ENCODE data around the gene TPRA1.
"Not testable (repeated sequence)": the region's sequence is repeated elsewhere in the genome, so short reads cannot be mapped to it uniquely, and the experiment has no call there.

The TPRA1 gene

DNA sequence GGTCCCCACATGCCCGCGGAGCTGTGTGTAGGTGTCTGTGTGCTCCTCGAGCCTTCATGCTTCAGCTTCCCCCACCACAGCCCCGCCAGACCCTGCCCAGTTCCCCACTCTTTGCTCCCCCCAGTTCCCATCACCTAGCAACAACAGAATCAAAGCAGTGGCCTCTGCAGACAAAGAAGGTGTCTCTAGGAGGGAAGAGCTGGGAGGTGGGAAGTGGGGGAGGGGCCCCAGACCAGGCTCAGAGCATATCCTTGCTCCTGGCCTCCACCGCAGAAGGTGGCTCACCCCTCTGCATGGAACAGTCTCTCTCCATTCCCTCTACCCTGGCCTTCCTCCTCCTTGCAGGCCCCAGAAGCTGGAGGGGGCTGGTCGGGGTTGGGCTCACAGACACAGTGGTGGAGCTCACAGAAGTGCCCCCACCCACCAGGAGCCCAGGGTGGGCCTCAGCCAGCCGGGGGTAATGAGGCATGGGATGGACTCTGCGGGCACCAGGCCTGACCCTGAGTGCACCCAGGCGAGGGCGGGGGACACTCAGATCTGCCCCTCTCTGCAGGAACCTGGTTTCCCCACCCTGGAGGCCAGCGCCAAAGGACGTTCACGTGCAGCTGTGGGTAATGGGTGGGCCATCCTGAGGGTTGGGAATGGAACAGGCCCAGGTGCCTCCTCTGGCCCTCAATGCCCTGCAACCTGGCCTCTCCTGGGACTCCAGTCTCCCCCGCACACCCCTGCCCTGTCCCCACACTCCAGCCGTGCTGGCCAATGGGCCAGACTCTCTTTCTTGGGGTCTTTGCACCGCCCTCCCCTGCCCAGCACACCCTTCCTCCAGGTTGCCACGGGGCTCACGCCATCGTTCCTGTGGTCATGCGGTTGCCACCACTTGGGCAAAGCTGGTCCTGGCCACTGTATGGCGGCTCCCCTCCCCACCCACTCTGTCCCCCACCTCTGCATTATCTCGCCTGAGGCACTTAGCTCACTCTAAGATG lies 53.4 kb downstream of the TPRA1 start:
- no peak for DNase-seq (ENCODE audit: low spot score)

DNA sequence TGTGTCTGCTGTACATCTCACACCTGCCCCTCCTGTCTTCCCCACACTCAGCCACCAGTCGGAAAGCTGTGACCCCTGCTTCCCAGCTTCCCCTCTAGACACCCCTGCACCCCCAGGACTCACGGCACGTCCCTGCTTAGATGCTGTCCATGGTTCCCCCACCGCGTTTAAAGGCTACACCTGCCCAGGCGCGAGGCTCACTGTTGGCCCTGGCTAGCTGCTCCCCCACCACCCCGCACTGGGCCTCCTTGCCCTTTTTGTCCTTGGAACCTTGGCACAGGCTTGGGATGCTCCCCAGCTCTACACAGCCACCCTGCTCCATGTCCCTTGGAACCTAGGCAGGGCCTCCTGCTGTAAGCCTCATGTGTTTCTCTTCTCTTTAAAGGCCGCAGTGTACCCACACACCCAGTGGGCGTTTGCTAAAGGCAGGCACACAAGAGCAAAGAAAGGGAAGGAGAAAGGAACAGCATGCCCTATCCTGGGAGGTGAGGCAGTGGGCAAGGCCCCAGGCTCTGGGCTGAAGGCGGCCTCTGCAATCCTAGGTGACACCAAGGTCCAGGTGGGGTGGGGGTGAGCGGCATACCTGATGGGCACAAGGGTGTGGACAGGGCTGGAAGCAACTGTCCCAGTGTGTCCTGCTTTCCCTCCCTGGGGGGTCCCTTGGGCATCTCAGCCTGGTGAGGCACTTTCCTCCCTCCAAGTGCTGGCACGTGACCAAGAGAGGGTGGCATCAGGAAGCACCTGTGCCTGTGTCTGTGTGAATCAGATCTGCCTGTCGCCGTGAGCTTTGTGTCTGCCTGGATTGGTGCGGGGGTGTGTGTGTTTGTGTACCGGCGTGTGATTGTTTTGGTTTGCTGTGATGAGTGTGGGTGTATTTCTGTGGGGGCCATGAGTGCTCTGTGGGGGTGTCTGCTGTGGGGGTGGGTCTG lies 54.4 kb downstream of the TPRA1 start:
- no peak for DNase-seq (ENCODE audit: low spot score)

DNA sequence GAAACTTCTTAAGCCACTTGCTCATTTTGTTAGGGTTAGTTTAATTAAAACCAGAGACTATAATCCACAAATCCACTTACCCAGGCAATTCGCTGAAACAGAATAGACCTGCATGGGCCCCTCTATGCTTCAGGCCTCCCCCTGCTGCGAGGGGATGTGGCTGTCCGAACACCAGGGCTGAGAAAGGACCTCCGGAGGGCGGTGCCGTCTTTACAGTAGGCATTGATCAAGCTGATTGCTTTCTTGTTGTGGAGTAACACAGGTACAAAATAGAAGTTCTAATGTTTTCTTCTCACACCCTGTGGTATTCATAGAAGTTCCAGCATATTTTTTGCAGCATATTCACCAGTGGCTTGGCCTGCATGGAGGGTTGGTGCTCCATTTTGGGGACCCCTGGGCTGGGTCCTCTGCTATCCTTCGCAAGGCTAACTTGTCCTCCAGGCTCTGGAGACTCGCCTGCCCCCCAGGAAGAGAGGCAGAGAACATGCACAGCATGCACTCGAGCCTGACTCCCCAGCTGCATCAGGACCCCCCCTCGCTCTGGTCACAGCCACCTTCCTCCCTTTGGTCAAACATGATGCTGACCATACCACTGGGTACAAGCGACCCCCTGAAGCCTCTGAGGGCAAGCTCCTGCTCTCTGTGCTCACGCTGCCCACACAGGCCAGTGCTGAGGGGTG lies 55.3 kb downstream of the TPRA1 start:
- no peak for DNase-seq (ENCODE audit: low spot score)

DNA sequence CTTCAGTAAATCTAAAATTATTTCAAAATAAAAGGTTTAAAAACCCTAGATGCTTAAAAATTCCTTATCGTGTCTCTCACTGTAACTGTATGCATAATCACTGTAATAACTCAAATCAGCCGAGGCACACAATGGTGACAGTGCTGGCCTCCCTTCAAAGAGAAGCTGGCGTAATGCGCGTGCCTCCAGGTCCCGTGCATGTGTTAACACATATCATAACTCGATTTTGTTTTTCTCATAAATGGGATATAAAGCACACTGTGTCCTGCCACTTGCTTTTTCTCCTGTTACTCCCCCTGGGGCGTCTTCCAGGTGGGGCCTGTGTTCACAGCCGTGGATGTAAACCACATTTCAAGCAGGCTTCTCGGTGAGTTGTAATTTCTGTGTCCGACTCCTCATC lies 56.0 kb downstream of the TPRA1 start:
- DNase-seq (ENCODE audit: low spot score) = no peak

DNA sequence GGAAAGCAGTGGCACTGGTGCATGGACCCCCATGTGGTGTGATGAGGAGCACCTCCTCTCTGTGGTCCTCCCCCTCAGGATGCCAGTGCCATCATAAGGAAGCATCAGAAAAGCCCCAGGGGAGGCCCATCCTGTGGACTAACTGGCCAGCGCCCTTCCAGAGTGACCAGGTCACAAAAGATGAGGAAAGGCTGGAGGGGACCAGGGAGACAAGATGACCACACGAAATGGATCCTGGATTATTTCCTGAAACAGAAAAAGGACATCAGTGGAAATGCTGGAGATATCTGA lies 56.4 kb downstream of the TPRA1 start:
- DNase-seq (ENCODE audit: low spot score) = no peak

DNA sequence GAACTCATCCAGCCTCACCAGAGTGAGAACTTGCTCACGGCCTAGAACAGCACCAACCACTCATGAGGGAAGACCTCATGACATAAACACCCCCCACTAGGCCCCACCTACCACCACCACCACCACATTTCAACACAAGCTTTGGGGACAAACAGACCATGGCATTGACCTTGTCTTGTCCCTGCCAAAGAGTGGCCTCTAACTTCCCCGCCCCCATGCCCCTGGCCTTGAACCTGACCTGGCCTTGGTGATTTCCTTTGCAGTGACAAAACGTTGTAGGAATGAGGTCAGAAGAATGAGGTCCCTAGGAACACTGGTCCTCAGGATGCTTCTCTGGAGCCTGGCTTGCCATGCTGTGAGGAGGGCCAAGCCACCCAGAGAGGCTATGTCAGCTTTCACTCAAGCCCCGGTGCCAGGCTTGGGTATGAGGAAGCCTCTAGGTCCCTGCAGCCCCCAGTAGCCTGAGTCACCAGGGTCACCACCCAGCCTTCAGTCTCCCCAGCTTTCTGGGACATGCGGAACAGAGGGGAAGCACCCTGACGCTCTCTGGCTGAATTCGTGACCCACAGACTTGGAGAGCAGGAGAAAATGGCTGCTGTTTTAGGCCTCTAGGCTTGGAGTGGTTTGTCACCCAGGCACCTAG lies 57.9 kb downstream of the TPRA1 start:
- no peak for DNase-seq (ENCODE audit: low spot score)

DNA sequence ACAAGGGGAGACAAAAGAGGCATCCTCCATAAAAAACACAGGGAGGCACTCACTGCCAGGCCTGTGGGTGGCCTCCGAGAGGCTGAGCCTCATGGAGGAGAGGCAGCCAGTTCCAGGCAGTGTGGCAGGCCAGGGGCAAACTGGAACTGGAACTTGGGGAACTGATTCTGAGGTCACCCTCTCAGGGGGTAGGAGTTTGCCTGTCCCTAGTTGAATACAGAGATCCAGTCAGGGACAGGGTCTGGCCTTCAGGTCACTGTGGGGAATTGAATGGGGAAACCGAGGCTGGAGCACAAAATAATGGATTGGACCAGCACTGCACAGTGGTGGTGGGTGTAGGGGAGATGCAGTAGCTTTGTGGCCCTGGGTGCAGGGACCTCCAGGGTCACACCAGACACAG lies 58.7 kb downstream of the TPRA1 start:
- DNase-seq (ENCODE audit: low spot score) = no peak

DNA sequence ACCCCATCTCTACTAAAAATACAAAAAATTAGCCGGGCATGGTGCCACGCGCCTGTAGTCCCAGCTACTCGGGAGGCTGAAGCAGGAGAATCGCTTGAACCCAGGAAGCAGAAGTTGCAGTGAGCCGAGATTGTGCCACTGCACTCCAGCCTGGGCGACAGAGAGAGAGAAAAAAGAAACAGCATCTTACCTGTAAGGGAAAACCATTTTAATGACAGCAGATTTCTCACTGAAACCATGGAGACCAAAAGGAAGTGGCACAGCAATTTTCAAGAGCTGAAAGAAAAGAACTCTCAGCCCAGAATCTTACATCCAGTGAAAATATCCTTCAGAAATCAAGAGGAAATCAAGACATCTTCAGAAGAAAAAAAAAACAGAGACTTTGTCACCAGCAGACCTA lies 59.7 kb downstream of the TPRA1 start:
- not testable (repeated sequence) for DNase-seq (ENCODE audit: low spot score)

DNA sequence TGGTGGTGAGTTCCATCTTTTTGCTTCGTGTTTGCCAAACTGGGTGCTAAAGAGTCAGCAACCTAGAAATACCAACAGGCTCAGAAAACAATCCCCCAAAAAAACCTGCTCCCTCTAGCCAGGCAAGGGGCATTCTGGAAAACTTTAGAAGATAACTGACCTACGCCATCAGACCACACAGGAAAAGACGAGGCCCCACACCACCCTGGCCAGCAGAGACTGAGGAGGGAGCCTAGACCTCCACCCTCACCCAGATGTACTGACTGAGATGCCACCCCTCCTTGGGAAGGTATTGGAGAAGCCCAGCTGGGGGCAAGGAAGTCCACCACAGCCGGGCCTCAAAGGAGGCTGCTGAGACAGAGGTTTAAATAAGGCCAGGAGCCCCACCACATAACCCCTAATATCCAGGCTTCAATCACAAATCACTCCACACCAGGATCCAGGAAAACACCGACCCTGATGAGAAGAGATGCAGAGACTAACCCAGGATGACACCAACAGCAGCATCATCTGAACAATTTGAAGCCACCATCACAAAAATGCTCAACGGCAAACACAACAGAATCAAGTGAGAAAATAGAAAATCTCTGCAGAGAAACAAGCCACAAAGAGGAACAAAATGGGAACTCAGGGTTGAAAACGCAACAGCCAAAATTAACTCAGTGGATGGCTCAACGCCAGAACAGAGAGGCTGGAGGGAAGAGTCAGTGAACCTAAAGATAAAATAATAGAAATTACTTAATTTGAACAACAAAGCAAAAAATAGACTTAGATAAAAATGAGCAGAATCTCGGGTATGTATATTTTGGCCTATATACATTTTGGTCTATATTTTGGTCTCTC lies 61.0 kb downstream of the TPRA1 start:
- no peak for DNase-seq (ENCODE audit: low spot score)

DNA sequence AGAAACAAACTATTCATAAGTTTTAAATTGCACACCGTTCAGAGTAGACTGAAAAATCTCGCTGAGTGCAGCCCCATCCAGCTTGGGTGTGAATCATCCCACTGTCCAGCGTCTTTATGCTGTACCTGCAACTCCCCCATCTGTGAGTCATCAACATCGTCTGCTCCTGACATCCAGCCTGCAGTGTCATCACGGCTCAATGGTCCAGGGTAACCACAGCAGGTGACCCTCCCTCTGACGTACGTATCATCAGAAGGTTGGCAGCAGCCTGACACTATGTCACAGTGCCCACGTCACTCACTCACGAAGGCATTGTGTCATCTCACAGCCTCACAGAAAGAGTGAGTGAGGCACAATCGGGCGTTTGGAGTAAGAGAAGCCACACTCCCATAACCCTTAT lies 65.2 kb downstream of the TPRA1 start:
- DNase-seq (ENCODE audit: low spot score) = no peak

DNA sequence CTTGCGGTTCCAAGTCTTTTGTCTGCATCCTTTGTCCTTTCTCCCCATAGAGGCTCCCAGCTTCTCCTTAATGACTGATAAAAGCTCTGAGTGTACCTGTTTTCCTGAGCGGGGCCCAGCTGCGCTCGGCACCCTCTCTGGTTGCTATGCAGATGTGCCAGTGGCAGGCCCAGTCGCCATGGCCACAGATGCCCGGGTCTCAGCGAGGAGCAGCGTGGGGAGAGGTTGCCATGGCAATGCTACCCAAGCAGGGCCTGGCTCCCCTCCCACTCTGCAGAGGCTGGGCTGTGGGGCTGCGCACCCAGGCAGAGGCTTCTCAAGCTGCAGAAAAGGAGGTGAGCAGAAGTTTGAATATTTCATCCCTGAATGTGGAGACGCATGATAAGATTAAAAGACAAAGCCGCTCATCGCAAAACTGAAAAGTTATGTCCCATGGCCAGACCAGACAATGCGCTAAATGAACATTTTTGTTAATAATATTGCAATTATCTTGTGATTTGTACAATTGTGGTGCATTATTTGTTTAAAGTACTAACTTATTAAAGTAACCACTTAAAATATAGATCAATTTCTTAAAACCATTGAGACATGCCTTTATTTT lies 66.1 kb downstream of the TPRA1 start:
- DNase-seq (ENCODE audit: low spot score) = no peak
